Measurements from ENCODE around the gene KDM8.

- TF ChIP-seq NFATC3 (IDR thresholded peaks at IDR 0.05) (no peak), SPI1 (IDR thresholded peaks at IDR 0.05; ENCODE audit: borderline replicate concordance, low read depth, low read length) (no peak), RBM34 (IDR thresholded peaks at IDR 0.05; ENCODE audit: borderline replicate concordance, insufficient read depth, low read length) (no peak), CTCF (IDR thresholded peaks at IDR 0.05 in 2 of 3, conservative IDR thresholded peaks at IDR 0.05 in 1 of 3; ENCODE audit: insufficient read depth in 2 of 3, low read depth in 1 of 3, low read length in 3 of 3) (no peak), STAG1 (CRISPR knock-in tag; IDR thresholded peaks at IDR 0.05; ENCODE audit: borderline replicate concordance) (no peak), KLF16 (IDR thresholded peaks at IDR 0.05) (no peak)
These were observed 35.3 kb downstream of the KDM8 start for GRCh38 chr16:27238591-27238990.

All from K562 (cell line).